Activated CD4-positive, alpha-beta T cell treated with anti-CD3 and anti-CD28 coated beads for 4 hours (primary cell): ENCODE measurements around the gene MYL6B.
"Not testable (repeated sequence)": the region's sequence is repeated elsewhere in the genome, so short reads cannot be mapped to it uniquely, and the experiment has no call there.

Experiments used
- DNase-seq, 2 donors: peaks; one replicate each; pipeline ENCODE4 v3.0.0-alpha.2; 2020

Gene MYL6B

DNA sequence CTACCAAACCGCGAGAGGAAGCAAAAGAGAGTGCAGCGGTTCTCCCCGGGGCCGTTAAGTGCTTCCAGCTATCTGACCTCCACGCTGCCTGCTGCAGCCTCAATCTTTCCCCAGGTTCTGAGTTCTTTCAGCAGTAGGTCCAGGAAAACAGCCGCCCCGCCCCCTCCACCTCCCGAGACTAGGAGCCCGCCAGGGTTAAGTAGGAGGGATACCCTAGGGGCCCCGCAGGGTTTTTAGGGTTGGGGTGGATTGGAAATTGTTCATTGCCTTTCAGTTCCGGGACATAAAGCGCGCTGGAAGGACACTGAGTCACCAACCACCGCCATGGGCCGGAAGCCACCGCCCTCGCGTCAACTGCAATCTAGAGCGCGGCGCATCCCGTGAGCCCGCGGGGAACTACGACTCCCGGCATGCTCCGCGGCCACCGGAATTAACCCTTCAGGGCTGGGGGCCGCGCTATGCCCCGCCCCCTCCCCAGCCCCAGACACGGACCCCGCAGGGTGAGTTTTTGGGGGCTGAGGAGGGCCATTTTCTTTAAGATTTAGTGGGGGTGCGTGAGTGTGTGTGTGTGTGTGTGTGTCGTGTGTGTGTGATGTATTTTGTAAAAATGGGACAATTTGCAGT, at the start of gene MYL6B:
Gene MYL6B, plus strand, starts transcription at position 456 of the 624 bp plus-strand sequence. CDS start 1,332 bp downstream, outside the sequence.
- DNase-seq = peak; percentile 92

DNA sequence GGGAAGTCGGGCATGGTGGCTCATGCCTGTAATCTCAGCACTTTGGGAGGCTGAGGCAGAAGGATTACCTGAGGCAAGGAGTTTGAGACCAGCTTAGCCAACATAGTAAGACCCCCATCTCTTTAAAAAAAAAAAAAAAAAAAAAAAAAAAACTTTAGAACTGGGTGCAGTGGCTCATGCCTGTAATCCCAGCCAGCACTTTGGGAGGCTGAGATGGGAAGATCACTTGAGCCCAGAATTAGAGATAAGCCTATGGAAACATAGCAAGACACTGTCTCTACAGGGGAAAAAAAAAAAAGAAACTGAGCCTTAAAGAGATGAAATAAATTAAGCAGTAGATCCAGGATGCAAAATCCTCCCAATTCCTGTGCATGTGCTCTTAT, 49.7 kb upstream of the MYL6B start:
- DNase-seq = no peak

DNA sequence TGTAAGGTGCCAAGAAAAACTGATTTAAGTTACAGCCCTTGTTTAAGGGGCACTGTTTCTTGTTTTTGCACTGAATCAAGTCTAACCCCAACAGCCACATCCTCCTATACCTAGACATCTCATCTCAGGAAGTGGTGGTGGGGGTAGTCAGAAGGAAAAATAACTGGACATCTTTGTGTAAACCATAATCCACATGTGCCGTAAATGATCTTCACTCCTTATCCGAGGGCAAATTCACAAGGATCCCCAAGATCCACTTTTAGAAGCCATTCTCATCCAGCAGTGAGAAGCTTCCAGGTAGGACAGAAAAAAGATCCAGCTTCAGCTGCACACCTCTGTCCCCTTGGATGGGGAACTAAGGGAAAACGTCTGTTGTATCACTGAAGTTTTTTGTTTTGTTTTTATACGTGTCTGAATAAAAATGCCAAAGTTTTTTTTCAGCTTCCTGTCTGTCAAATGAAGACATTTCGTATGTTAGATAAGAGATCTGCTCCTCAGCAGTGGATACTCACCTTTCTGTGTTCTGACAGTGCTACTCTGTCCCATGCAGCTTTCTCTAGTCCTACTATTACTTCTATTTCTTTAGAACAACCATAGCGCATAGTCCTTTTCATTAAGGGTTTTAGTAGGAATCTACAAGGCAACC, 49.2 kb upstream of the MYL6B start:
- DNase-seq = no peak

DNA sequence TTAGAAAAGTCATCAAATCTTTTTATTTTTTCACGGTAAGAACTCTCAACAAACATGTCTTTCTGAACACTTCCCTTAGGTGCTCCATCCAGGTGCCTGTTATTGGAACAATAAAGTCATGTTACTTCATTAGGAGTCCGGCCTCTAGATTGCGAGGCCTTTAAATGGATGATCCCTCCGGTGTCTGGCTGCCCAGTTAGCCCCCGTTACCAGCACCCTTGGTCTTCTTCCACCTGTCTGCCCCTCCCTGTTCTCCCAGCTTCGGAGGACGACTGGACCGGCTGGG, 48.6 kb upstream of the MYL6B start:
- DNase-seq = no peak

DNA sequence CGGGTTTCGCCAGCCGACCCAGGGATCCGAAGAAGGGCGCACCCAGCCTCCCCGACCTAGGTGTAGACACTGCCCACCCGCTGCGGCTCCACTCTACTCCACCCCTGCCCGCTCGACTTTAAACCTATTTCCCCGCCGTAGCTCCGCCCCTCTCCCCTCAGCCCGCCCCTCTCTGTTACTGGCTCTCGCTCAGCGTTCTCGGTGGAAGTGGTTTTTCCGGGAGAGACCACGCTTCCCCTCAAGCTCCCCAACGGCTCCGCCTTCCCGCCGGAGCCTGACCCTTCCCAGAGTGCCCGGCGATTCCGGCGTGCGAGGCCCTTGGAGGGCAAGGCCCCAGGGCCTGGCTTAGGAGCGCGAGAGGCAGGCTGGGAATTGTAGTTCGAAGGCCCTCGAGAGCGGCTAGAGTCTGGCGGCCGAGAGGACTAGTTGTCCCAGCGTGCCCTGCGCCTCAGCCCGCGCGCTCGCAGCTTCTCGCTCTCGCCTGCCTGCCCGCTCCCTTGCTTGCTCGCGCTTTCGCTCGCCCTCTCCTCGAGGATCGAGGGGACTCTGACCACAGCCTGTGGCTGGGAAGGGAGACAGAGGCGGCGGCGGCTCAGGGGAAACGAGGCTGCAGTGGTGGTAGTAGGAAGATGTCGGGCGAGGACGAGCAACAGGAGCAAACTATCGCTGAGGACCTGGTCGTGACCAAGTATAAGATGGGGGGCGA, 48.1 kb upstream of the MYL6B start, which contains the start of gene PA2G4:
Gene PA2G4, plus strand, starts transcription at position 451 of the 706 bp plus-strand sequence. Its CDS starts 179 bp downstream, at position 630.
- DNase-seq = peak; percentile 95 to 97

DNA sequence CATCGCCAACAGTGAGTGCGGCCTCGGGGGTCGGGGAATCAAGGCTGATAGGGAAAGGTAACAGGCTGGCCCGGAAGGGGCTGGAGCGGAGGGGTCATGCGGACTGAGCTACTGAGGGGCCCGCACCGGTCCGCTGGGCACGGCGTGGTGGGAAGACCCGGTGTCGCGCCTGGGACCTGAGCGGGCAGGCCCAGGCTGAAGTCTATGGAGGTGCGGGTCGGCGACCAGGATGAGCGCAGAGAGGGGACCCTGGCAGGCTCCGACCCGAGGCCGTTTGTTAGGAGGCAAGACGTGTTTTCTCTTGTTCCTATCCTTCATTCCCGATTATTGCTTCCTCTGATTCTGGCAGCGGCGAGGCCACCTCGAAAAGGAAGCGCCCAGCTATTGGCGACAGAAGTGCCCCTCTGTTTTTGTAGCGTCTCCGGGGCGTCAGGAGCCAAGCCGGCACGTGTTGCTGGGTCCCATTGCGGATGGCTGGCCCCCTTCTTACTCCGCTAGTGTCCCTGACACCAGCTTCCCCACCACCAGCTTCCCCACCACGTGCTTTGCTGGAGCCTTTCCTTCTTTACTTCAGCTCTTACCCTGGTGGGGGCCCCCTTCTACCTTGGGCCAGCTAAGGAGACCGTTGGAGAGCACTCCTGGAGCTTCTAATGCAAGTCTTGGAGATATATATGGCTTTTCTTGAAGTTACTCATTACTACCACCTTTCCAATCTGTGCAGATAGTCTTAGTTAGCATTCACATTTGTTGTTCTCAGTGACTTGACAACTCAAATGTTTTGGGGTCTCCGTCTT, 47.4 kb upstream of the MYL6B start:
- peak in 1 of 2 donors; percentile 24 for DNase-seq

DNA sequence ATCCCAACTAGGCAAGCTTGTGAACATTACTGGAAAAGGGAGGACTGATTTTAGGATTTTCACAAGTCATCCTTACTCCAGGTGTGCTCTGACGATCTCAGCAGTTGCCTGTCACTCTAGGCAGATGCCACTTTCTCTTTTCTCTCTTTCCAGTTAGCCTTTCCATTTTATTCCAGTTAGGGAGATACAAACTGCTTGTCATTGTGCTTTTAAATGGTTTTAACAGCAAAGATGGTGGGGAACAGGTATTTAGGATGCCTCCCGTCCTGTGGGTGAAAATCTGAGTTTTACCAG, 46.8 kb upstream of the MYL6B start:
- no peak for DNase-seq

DNA sequence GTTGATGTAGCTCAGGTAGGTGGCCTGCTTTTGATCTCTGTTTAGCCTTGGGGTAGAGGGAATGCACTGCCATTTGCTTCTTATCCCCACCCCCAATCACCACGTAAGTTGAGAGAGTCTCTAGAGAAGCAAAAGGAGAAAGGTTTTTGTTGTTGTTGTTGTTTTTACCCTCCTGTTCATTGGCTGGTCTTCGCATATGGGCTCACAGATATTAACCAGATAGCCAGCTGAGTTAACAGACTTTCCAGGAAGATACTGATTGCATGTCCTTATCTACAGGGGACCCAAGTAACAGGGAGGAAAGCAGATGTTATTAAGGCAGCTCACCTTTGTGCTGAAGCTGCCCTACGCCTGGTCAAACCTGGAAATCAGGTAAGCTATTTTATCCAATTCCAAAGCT, 45.1 kb upstream of the MYL6B start:
- DNase-seq = no peak

DNA sequence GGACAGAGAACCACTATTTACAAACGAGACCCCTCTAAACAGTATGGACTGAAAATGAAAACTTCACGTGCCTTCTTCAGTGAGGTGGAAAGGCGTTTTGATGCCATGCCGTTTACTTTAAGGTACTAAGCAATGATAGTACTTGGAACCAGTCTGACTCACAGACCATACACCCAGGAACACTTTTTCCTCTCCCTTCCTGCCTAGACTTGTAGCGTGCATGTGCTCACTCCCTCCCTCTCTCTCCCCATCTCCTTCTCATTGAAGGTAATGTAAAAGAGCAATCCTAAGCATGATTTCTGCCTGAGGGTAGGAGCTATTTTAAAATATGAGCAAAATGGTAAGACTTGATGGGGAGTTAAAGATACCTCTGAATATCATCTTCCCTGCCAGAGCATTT, 41.8 kb upstream of the MYL6B start:
- DNase-seq = no peak

DNA sequence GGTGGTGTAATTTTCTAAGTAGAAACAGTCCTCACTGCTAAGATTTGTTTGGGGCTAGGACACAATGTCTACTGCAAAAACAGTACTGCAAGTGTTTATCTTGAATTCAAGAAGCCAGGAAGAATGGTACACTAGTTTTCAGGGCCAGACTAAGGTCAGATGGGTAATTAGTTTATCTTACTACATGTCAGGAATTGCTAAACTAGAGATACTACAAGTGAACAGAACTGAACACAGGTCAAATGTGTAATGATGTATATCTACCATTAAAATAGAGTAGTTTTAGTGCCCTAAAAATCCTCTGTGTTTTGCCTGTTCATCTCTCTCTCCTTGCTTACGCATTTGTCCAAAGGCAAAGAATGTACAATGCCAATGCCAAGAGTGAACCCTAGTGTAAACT, 38.3 kb upstream of the MYL6B start:
- no peak for DNase-seq

DNA sequence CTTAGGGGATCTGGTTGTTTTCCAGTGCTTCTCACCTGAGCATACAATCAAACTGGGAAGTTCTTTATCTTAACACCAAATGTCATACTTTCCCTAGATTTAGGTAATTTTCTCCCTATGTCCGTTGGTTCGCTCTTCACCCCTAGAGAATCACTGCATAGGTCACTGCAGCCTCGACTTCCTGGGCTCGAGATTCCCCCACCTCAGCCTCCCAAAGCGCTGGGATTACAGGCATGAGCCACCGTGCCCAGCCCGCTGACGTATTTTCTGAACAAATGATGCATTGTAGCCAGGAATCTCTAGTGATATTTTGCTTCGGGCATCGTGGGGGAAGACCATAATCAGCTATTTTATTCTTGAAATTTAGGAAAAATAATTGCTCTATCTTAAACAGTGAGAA, 37.1 kb upstream of the MYL6B start:
- DNase-seq = no peak

DNA sequence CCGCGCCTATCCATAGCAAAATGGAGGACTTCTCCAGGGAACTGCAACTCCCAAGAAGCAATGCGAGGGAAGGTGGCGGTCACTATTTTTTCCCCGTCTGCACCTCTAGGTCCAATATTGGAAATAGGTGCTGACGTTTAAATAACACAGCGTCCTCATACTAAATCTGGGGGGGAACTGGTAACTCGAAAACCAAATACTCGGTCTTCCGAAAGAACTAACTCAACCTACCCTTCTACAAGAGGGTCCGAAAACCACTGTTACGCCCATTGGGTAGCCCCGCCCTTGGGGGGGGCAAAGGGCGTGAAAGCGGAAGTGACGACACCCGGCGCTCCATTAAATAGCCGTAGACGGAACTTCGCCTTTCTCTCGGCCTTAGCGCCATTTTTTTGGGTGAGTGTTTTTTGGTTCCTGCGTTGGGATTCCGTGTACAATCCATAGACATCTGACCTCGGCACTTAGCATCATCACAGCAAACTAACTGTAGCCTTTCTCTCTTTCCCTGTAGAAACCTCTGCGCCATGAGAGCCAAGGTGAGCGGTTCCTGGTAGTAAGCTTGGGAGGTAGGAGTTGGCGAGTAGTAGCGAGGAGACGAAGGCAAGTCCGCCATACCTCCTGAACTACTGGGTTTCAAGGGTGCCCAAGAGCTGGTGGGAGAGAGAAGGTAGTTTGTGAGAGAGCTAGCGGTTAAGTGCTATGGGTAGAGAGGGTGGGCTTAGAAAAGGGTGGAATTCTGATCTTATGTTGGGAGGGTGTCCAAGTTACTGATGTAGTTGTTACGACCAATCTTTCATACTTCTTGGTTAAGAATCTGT, 35.9 kb upstream of the MYL6B start, which contains the start of gene RPL41:
Gene RPL41, plus strand, starts transcription at position 367 of the 815 bp plus-strand sequence.
- DNase-seq = peak; percentile 92 to 95

DNA sequence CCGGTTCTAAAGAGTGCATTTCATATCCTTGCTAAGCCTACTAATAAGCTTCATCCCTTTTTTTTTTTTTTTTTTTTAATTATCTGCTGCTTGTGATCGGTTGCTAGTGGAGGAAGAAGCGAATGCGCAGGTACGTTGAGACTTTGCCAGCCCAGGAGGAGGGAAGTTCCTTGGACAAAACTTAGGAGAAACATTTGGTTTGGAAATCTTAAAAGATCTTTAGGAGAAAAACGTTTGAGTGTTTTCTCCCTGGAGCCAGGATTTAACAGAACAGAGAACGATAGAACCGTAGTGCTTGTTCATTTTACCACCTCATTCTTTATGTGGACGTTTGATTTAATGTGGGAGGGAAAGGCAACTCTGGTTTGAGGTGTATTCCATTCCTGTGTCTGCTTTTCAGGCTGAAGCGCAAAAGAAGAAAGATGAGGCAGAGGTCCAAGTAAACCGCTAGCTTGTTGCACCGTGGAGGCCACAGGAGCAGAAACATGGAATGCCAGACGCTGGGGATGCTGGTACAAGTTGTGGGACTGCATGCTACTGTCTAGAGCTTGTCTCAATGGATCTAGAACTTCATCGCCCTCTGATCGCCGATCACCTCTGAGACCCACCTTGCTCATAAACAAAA, 35.2 kb upstream of the MYL6B start:
- not testable (repeated sequence) for DNase-seq

DNA sequence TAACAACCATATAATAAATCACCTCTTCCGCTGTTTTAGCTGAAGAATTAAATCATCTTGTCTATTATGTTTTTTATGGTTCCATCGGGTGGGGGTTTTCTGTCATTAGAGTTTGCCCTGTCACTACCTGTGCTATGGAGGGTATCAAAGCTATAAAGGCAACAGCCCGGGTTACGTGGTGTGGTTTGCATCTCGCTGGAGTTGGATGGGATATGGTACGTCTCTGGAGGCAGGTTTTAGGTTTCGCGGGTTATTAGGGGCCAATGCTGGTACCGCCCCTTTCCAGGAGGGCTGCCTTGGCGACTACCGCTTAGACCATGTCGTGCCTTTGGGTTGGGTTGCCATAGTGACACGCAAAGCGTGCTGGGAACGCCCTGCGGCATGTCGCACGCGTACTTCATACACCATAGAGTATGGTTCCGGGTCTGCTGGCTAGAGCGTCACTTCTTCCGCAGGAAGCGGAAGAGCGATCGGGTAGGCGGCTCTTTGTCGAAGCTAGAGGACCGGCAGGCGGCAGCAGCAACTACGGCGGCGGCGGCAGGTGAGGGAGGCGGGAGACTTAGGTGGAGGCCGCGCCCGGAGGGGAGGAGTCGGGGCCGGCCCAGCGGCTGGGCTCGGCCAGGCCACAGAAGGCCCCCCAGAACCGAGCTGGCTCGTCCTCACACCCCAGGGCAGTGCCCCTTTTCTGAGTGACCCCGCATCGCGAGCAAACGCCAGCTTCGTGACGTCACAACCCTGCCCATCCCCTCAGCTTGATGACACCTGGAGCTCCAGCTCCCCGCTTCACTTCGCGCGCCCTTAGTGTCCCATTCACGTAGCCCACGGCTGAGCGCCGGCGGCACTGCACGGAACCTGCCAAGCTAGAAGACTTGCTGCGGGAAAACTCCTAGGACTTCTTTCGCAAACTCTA, 34.4 kb upstream of the MYL6B start, which contains the start of gene ZC3H10:
Gene ZC3H10, plus strand, starts transcription at position 489 of the 910 bp plus-strand sequence. CDS start 2,297 bp downstream, outside the sequence.
- DNase-seq = peak; percentile 95 to 97

DNA sequence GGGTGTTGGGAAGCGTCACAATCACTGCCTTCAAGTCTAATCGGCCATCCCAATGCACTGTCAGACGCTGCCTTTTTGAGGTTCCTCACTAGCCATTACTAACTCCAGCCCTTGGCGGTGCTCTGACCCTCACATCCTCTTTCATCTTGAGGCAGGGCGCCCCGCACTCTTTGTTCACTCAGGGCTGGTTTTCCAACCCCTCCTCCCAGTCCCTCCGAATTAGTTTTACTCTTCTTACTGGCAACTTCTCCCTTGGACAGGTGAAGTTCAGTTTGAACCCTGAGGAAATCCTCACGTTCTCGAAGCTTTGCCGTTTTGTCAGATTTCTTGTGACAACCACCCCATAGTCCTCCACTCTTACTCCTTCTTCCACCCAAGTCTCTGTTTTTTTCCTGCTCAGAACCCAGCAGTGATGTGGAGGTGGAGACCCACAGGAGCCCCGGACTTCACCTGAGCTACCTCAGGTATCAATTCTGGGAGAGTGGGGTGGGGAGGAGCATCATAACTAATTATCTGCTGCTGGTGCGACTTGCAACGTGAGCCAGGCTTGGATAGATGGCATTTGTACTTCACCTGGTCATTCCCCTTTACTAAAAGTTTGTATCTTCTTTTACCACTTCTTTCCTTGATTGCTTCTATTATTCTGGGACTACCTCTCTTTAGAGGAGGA, 33.6 kb upstream of the MYL6B start:
- no peak for DNase-seq

DNA sequence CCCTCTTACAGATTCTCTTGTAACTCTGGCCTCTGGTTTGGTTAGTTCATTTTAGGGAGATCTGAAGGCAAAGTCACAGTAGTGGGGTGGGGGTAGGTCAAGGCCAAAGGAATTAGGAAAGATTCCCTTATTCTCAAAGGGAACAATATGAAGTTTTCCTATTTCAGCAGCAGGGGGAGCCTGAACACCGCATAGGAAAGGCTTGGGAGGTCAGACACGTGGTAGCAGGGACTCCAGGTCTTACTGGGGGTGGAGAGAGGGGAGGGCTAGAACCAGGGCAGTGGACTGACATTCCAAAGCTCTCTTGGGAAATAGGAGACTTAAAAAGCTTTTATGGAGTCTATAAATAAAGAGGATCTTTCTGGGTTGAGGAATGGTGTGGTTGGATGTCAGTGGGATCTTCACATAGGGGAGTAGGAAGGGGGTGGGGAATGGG, 33.0 kb upstream of the MYL6B start:
- peak; percentile 64 to 67 for DNase-seq

DNA sequence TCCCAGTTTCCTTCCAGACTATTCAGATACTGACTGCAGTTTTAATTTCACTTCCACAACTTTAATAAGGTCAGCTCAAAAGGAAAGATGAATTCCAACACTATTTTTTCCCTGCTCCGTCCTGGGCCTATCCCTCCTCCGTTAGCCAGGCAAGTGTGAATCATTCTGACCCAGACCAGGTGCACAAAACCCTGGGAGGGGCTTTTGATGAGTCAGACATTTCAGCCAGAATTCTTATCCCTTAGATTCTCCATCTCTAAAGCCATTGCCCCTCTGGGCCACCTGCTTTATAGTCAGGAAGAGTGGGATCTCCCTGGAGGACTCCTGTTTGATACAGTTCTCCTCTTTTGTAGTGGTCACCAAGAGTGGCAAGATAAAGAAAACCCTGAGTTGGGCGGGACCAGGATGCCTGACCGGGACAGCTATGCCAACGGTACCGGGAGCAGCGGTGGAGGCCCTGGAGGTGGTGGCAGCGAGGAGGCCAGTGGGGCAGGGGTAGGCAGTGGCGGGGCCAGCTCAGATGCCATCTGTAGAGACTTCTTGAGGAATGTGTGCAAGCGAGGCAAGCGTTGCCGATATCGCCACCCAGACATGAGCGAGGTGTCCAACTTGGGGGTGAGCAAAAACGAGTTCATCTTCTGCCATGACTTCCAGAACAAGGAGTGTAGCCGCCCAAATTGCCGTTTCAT, 32.1 kb upstream of the MYL6B start:
- DNase-seq = no peak

DNA sequence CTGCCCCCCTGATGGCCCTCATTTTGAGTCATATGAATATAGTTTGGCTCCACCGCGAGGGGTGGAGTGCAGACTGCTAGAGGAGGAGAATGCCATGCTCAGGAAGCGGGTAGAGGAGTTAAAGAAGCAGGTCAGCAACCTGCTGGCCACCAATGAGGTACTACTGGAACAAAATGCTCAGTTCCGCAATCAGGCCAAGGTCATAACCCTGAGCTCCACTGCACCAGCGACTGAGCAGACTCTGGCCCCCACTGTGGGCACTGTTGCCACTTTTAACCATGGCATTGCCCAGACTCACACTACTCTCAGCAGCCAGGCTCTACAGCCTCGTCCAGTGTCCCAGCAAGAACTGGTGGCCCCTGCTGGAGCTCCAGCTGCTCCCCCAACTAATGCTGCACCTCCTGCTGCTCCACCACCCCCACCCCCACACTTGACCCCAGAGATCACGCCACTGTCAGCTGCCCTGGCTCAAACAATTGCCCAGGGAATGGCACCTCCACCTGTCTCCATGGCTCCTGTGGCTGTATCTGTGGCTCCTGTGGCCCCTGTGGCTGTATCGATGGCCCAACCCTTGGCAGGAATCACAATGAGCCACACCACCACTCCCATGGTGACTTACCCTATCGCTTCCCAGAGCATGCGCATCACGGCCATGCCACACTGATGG, 31.1 kb upstream of the MYL6B start:
- no peak for DNase-seq

DNA sequence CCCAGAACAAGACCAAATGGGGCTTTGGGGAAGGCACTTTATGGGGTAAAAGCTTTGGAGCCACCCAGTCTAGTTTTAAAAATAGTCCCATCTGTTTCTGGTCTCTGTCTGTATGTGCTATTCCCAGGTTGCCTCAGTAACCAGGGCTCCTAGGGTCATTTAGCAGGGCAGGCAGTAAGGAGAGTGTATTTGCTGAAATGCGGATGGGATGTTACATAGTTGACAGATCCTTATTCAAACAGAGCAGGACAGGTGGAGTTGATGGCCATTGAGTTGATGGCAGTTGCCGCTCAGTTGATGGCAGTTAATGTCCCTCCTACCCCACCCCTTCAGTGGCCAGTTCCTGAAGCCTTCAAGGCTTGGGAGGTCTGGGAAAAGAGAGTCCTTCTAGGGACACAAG, 29.8 kb upstream of the MYL6B start:
- no peak for DNase-seq
